Testis (tissue), 3 donors: ENCODE measurements around the gene NACA2. TPM values are rescaled to one million over a fixed set of nuclear protein-coding genes. Genes with fewer than 3 reads are reported as not detected.

ENCODE experiments used
- DNase-seq: peaks from one replicate; pipeline ENCODE4 v3.0.0-alpha.2; 2019
- H3K27ac ChIP-seq, 2 donors: fragments of 200-600 bp; sonication (generic); one replicate each; pipeline ENCODE4 v1.5.1; 2019
- H3K27me3 ChIP-seq: fragments of 200-600 bp; sonication (generic); one replicate; pipeline ENCODE4 v1.5.1; 2019
- H3K36me3 ChIP-seq: fragments of 200-600 bp; sonication (generic); one replicate; pipeline ENCODE4 v1.5.1; 2017; ENCODE audit warnings: low read depth; ENCODE audit errors: missing control alignments
- H3K4me1 ChIP-seq: fragments of 200-600 bp; sonication (generic); one replicate; pipeline ENCODE4 v1.5.1; 2019
- H3K4me3 ChIP-seq, 2 donors: fragments of 200-600 bp; sonication (generic); one replicate each; pipeline ENCODE4 v1.5.1; 2017 to 2019
- H3K9me3 ChIP-seq: fragments of 200-600 bp; sonication (generic); one replicate; pipeline ENCODE4 v1.5.1; 2017
- CTCF ChIP-seq, 3 experiments: fragments of 450-650 bp in 2 of 3; fragments of 200-600 bp in 1 of 3; sonication (generic) in 1 of 3; IDR thresholded peaks; one replicate each; pipeline ENCODE4 v1.5.1; 2016 to 2019; ENCODE audit warnings: antibody characterized with exemption in 3 of 3, mild to moderate bottlenecking in 2 of 3, moderate library complexity in 1 of 3
- POLR2A ChIP-seq: fragments of 450-650 bp; IDR thresholded peaks from one replicate; pipeline ENCODE4 v1.6.1; 2017; ENCODE audit warnings: antibody characterized with exemption, mild to moderate bottlenecking, moderate library complexity
- WGBS, 2 donors: methylation state at CpG; one replicate each; pipeline ENCODE4 v1.1.5; 2018; 5-methylcytosine and 5-hydroxymethylcytosine counted together
- intact Hi-C: fragments of 100-400 bp; cut with DNase I; formaldehyde crosslinking; loops from one replicate; pipeline ENCODE4 v1.15.1; 2023; ENCODE audit warnings: low total_unique reads
- polyA plus RNA-seq: library from polyadenylated mRNA; stranded (reverse); fragments of 350-450 nt; fragmentation: Illumina TruSeq; extraction: RNeasy Lipid Tissue Mini Kit (QIAGEN cat#74804); gene quantifications from one replicate; pipeline ENCODE4 v1.2.3, GENCODE V29; 2014; ENCODE audit warnings: low read depth, low replicate concordance; ENCODE audit not compliant: insufficient read depth
- total RNA-seq, 2 donors: library from RNA; depleted of rRNA; stranded (reverse); fragments of >200 nt; gene quantifications; one replicate each; pipeline ENCODE4 v1.2.3, GENCODE V29; 2016

Gene NACA2
- total and polyA plus RNA-seq, 3 donors from 2014 or later: 13.9 to 129 (median 31.1) TPM

DNA sequence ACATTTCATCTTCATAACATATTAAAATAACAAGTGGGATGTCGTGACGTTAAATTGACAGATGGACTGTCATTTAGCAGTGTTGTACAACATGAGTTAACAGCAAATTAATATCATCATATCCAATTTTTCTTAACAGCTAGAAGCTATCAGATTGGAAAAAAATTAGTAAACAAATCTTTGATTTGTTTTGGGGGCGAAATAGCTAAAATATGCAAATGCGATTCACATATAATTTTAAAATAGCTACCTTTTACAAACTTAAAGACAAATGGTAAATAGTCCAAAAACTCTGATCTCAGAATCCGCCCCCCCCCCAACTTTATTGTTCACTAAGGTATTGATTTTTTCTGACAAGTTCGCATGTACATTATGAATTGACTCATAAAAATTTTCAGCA lies 20.3 kb upstream of the NACA2 start:
- Histone ChIP-seq H3K36me3 (no peaks in the 10 kb centered on the region), H3K9me3 (no peaks in the 10 kb centered on the region), H3K27ac (no peak overlapping the region), H3K4me1 (no peaks in the 10 kb centered on the region), H3K4me3 (no peak overlapping the region), H3K27me3 (no peaks in the 10 kb centered on the region)
- 88% methylated on average over 6 of the region's 6 CpGs for WGBS, 2 donors
- intact Hi-C loops: no loop called here
- TF ChIP-seq CTCF (IDR thresholded peaks at IDR 0.05): no peak
- no peak for TF ChIP-seq POLR2A
- no peak for DNase-seq

GRCh38 chr17:61605692-61606091 lies 14.7 kb upstream of the NACA2 start:
- DNase-seq: no peak
- intact Hi-C loops: no loop called here
- no peaks in the 10 kb centered on the region for H3K27me3 ChIP-seq
- TF ChIP-seq POLR2A: no peak
- no peak for TF ChIP-seq CTCF (IDR thresholded peaks at IDR 0.05)
- no peaks in the 10 kb centered on the region for H3K9me3 ChIP-seq
- H3K4me1 ChIP-seq: no peaks in the 10 kb centered on the region
- H3K27ac ChIP-seq: no peak overlapping the region
- H3K36me3 ChIP-seq: no peaks in the 10 kb centered on the region
- no peak overlapping the region for H3K4me3 ChIP-seq

DNA sequence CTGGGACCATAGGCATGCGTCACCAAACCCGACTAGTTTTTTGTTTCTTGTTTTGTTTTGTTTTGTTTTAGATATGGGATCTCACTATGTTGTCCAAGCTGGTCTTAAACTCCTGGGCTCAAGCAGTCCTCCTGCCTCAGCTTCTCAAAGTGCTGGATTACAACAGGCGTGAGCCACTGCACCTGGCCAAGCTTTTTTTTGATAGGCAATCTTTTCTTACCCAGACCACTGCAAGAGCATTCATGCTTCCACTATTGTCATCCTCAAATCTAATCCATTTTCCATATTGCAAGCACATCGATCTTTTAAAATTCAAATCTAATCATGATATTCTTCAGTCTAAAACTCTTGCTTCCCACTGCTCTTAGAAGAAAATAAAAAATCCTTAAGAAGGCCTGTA lies 10.3 kb upstream of the NACA2 start:
- Histone ChIP-seq H3K27ac (no peak overlapping the region), H3K4me3 (no peak overlapping the region), H3K9me3 (no peaks in the 10 kb centered on the region), H3K36me3 (no peaks in the 10 kb centered on the region), H3K4me1 (no peaks in the 10 kb centered on the region), H3K27me3 (no peaks in the 10 kb centered on the region)
- no peak for DNase-seq
- WGBS, 2 donors: 88 to 90% methylated on average over 4 of the region's 4 CpGs
- intact Hi-C loops: no loop called here
- TF ChIP-seq POLR2A (no peak), CTCF (IDR thresholded peaks at IDR 0.05) (no peak)

DNA sequence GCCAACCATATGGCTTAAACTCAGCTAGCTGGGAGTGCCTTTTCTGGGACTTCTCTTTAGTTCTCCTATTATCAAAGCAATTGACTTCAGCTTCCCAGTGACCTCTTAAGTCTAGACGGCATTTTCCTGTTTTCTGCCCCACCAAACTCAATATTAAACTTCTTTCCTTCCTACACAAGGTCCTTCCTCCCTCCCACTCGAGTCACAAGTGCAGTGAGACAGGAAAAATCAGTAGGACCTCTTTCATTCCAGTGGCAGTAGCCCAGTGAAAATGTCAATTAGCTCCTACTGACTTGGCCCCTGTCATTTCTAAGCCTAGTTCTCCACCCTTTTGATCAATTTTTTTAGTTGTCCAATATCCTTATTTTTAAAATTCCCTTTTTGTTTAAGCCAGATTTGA lies 9.6 kb upstream of the NACA2 start:
- 38 to 67% methylated on average over 2 of the region's 2 CpGs for WGBS, 2 donors
- intact Hi-C loops: no loop called here
- TF ChIP-seq CTCF (IDR thresholded peaks at IDR 0.05) (no peak), POLR2A (no peak)

DNA sequence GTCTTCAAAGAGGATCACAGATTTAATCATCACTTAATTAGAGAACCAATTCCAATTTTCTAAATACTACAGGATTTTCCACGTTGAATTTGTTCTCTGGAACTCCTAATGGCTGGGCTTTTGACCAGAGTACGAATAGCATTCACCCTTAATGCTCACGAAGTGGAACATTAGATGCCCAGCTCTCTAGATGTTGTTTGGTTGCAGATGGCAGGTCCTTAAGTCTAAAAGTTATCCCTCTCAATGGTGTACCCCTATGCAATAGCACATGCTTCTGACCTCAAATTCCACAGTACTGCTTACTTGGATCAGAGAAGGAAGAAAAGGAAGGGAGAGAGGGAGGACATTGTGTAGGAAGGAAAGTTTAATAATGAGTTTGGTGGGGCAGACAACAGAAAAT lies 8.6 kb upstream of the NACA2 start:
- no peak overlapping the region for H3K4me3 ChIP-seq
- no peak overlapping the region for H3K27ac ChIP-seq
- TF ChIP-seq CTCF (IDR thresholded peaks at IDR 0.05) (no peak), POLR2A (no peak)
- no peaks in the 10 kb centered on the region for H3K4me1 ChIP-seq
- no peaks in the 10 kb centered on the region for H3K36me3 ChIP-seq
- no peaks in the 10 kb centered on the region for H3K27me3 ChIP-seq
- no peak for DNase-seq
- H3K9me3 ChIP-seq: no peaks in the 10 kb centered on the region
- intact Hi-C loops: no loop called here
- WGBS, 2 donors: 80 to 90% methylated on average over 3 of the region's 3 CpGs

More for the DNA sequence above, 9.6 kb upstream of the NACA2 start:
- DNase-seq: no peak
- no peak overlapping the region for H3K27ac ChIP-seq
- H3K9me3 ChIP-seq: no peaks in the 10 kb centered on the region
- H3K36me3 ChIP-seq: no peaks in the 10 kb centered on the region
- H3K4me3 ChIP-seq: no peak overlapping the region
- H3K4me1 ChIP-seq: no peaks in the 10 kb centered on the region
- no peaks in the 10 kb centered on the region for H3K27me3 ChIP-seq
